ENCODE measurements around the gene GAGE12C.
"Not testable (repeated sequence)": the region's sequence is repeated elsewhere in the genome, so short reads cannot be mapped to it uniquely, and the experiment has no call there.

DNA sequence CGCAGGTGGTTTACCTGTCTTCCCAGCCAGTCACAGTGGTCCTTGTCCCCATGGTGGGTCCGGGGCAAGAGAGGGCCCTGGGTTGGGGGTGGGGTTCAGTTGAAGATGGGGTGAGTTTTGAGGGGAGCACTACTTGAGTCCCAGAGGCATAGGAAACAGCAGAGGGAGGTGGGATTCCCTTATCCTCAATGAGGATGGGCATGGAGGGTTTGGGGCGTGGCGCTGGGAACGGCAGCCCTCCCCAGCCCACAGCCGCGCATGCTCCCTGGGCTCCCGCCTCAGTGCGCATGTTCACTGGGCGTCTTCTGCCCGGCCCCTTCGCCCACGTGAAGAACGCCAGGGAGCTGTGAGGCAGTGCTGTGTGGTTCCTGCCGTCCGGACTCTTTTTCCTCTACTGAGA lies 19.0 kb downstream of the GAGE12C start, which contains the start of gene GAGE12E:
- not testable (repeated sequence) for TF ChIP-seq CTCF (IDR thresholded peaks at IDR 0.05; ENCODE audit: poor library complexity); EZH2 (IDR thresholded peaks at IDR 0.05; ENCODE audit: borderline replicate concordance)

All from hepatocyte (in vitro differentiated cells).